Measurements from ENCODE around the gene TRPV4. TPM values are rescaled to one million over a fixed set of nuclear protein-coding genes. Genes with fewer than 3 reads are reported as not detected.
A peak's percentile ranks its signal among the peaks of the same experiment; 100 is the strongest.

TRPV4 gene
- total RNA-seq, 6 donors from 2014 or later: 2.2 to 9.7 (median 5.4) TPM

DNA sequence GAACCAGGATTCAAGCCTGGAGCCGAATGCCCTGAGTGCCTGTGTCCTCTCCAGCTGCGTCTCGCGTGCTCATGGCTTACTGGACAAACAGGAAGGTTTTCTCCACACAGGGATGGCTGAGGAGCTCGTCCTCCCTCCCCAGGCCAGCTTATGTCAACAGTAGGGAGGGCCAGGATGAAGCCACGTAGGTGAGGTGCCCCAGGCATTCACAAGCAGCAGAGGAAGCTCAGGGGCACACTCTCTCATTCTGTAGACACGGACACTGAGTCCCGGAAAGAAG is 49.3 kb downstream of the TRPV4 start:
- ATAC-seq (ENCODE audit: low FRiP score in 2 of 2): no peak
- 63 to 68% methylated on average over 6 to 8 of the region's 8 CpGs for WGBS, 2 donors
- no peak for DNase-seq
- TF ChIP-seq POLR2AphosphoS5 (IDR thresholded peaks at IDR 0.05) (no peak), EP300 (IDR thresholded peaks at IDR 0.05) (no peak), POLR2A (IDR thresholded peaks at IDR 0.05) (no peak)
- TF ChIP-seq, protein P1, sequence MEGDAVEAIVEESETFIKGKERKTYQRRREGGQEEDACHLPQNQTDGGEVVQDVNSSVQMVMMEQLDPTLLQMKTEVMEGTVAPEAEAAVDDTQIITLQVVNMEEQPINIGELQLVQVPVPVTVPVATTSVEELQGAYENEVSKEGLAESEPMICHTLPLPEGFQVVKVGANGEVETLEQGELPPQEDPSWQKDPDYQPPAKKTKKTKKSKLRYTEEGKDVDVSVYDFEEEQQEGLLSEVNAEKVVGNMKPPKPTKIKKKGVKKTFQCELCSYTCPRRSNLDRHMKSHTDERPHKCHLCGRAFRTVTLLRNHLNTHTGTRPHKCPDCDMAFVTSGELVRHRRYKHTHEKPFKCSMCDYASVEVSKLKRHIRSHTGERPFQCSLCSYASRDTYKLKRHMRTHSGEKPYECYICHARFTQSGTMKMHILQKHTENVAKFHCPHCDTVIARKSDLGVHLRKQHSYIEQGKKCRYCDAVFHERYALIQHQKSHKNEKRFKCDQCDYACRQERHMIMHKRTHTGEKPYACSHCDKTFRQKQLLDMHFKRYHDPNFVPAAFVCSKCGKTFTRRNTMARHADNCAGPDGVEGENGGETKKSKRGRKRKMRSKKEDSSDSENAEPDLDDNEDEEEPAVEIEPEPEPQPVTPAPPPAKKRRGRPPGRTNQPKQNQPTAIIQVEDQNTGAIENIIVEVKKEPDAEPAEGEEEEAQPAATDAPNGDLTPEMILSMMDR (IDR thresholded peaks at IDR 0.05): no peak
- Histone ChIP-seq H3K27me3 (no peaks in the 10 kb centered on the region), H3K4me3 (no peak overlapping the region), H3K36me3 (no peaks in the 10 kb centered on the region), H3K4me1 (no peaks in the 10 kb centered on the region), H3K27ac (no peak overlapping the region), H3K9me3 (peaks cover 0 to under 1% (median 0%) of the 10 kb centered on the region in 4 donors)

DNA sequence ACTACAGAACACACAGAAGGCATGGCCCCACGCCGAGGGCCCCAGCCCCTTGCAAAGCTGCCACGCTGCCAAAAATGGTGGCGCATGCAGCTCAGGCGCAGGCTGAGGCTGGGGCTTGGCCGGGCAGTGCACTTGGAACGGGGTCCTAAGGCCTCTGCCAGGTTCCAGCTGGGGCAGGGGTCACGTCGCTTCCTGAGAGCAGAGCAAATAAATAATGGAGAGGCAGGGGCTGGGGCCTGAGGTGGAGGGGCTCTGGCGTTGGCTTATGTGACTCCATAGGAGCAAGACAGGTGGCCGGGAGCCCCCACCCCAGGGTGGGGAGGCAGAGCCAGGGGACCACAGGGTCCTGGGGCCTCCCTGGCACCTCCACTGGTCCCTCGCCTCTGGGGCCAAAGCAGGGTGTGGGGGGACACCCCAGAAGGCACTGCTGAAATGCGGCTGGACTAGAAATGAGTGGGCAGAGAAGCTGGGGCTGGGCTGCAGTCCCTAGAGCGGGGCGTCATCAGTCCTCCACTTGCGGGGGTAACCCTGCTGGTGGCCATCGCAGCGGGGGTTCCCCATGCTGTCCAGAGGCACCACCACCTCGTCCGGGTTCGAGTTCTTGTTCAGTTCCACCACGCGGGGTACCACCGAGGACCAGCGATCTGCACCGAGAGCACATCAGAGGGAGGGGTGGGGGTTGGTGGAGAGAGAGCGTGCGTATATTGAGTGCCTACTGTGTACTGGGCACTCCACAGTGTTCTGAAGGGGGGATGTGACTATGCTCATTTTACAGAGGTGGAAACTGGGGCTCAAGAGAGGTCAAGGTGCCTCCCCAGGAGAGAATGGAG is 49.8 kb downstream of the TRPV4 start:
- ATAC-seq (ENCODE audit: low FRiP score in 2 of 2) (peak in 1 of 2 donors; percentile 15), DNase-seq (peak in 1 of 2 donors; percentile 63)
- no peaks in the 10 kb centered on the region for H3K4me1 ChIP-seq
- no peak overlapping the region for H3K4me3 ChIP-seq
- peaks cover 0 to 3% (median 0%) of the 10 kb centered on the region in 4 donors for H3K9me3 ChIP-seq
- H3K36me3 ChIP-seq: no peaks in the 10 kb centered on the region
- 80 to 85% methylated on average over 19 to 28 of the region's 28 CpGs for WGBS, 2 donors
- no peak overlapping the region for H3K27ac ChIP-seq
- TF ChIP-seq EP300 (IDR thresholded peaks at IDR 0.05) (no peak), POLR2A (IDR thresholded peaks at IDR 0.05) (no peak), POLR2AphosphoS5 (IDR thresholded peaks at IDR 0.05) (no peak)
- TF ChIP-seq, protein P1 (IDR thresholded peaks at IDR 0.05): no peak
- H3K27me3 ChIP-seq: no peaks in the 10 kb centered on the region

DNA sequence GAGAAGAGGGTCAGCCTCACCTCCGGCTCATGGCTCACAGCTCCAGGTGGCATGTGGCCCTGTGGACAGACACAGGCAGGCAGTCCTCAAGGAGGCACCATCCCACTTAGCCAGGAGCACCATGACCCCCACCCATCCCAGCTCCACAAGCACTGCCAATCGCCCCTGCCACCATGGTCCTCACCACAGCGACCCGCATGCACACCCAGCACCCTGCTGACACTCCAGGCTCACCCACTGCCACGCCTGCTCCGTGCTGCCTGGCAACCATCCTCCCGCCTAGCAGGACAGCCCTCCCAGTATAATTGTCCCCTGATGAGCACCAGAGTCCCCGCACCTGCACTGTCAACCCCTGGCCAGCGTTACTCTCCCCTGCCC is 50.9 kb downstream of the TRPV4 start:
- 90 to 94% methylated on average over 3 to 9 of the region's 9 CpGs for WGBS, 2 donors
- DNase-seq (peak in 1 of 2 donors; percentile 65), ATAC-seq (ENCODE audit: low FRiP score in 2 of 2) (no peak)
- no peak overlapping the region for H3K4me3 ChIP-seq
- no peaks in the 10 kb centered on the region for H3K36me3 ChIP-seq
- no peaks in the 10 kb centered on the region for H3K27me3 ChIP-seq
- TF ChIP-seq POLR2A (IDR thresholded peaks at IDR 0.05) (no peak), EP300 (IDR thresholded peaks at IDR 0.05) (no peak), POLR2AphosphoS5 (IDR thresholded peaks at IDR 0.05) (no peak)
- TF ChIP-seq, protein P1 (IDR thresholded peaks at IDR 0.05): no peak
- no peaks in the 10 kb centered on the region for H3K4me1 ChIP-seq
- H3K9me3 ChIP-seq: peaks cover 0 to 3% (median 0%) of the 10 kb centered on the region in 4 donors
- no peak overlapping the region for H3K27ac ChIP-seq

DNA sequence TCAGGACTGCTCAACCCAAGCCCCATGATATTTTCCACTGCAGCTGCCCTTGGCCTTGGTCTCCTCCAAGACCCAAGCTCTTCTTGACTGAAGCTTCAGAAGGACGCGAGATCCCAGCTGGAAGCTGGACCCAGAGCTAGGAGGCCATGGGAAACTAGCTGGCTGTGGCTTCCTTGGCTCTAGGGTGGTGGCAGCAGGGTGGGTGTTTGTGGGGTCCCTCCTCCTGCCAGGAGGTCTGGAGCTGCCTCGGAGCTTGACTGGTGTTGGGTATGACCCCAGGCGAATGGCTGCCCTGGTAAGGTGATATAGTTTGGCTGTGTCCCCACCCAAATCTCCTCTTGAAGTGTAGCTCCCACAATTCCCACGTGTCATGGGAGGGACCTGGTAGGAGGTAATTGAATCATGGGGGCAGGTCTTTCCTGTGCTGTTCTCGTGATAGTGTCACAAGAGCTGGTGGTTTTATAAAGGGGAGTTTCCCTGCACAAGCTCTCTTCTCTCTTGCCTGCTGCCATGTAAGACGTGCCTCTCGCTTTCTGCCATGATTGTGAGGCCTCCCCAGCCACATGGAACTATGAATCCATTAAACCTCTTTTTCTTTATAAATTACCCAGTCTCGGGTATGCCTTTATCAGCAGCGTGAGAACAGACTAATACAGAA is 51.4 kb downstream of the TRPV4 start:
- Histone ChIP-seq H3K4me1 (no peaks in the 10 kb centered on the region), H3K27ac (no peak overlapping the region), H3K27me3 (no peaks in the 10 kb centered on the region), H3K9me3 (peaks cover 0 to 3% (median 0%) of the 10 kb centered on the region in 4 donors), H3K36me3 (no peaks in the 10 kb centered on the region), H3K4me3 (no peak overlapping the region)
- TF ChIP-seq, protein P1 (IDR thresholded peaks at IDR 0.05): no peak
- TF ChIP-seq EP300 (IDR thresholded peaks at IDR 0.05) (no peak), POLR2A (IDR thresholded peaks at IDR 0.05) (no peak), POLR2AphosphoS5 (IDR thresholded peaks at IDR 0.05) (no peak)
- ATAC-seq (ENCODE audit: low FRiP score in 2 of 2): no peak
- no peak for DNase-seq
- WGBS, 2 donors: 87 to 92% methylated on average over 10 of the region's 10 CpGs
